GM12878 (cell line): ENCODE results near the gene CCDC17. TPM values are rescaled to one million over a fixed set of nuclear protein-coding genes. Genes with fewer than 3 reads are reported as not detected.
A peak's percentile ranks its signal among the peaks of the same experiment; 100 is the strongest.

ENCODE experiments used
- ATF7 ChIP-seq: fragments of 450-650 bp; IDR thresholded peaks from 2 replicates; pipeline ENCODE4 v1.6.1; 2016; ENCODE audit warnings: low read depth, mild to moderate bottlenecking
- BRCA1 ChIP-seq: IDR thresholded peaks from 2 replicates; pipeline ENCODE4 v1.6.1; 2011; ENCODE audit warnings: low read depth, low read length, improper control_type of control experiment
- CEBPB ChIP-seq, 2 experiments: fragments of 150-350 bp in 1 of 2; IDR thresholded peaks; 2 replicates each; pipeline ENCODE4 v1.6.1; 2012 to 2014; ENCODE audit warnings: low read depth in 2 of 2, low read length in 2 of 2, borderline replicate concordance in 1 of 2, inconsistent platforms in 1 of 2
- CTCF ChIP-seq, 3 experiments: IDR thresholded peaks in 2 of 3; conservative IDR thresholded peaks in 1 of 3; 2 replicates each; pipeline ENCODE4 v1.5.1; 2011; ENCODE audit warnings: low read depth in 3 of 3, low read length in 3 of 3, mild to moderate bottlenecking in 3 of 3, control low read depth in 2 of 3, moderate library complexity in 2 of 3, inconsistent platforms in 1 of 3, mixed read lengths in 1 of 3; ENCODE audit not compliant: control insufficient read depth in 2 of 3, insufficient read depth in 1 of 3; ENCODE audit errors: extremely low read depth in 1 of 3
- ESRRA ChIP-seq: IDR thresholded peaks from 2 replicates; pipeline ENCODE4 v1.6.1; 2012; ENCODE audit warnings: mild to moderate bottlenecking, low read length, improper control_type of control experiment
- EZH2 ChIP-seq: IDR thresholded peaks from 2 replicates; pipeline ENCODE4 v1.6.1; 2012; ENCODE audit warnings: low read depth, mild to moderate bottlenecking, control low read depth, inconsistent platforms, low read length, borderline replicate concordance; ENCODE audit not compliant: control insufficient read depth
- IRF5 ChIP-seq: fragments of 450-650 bp; IDR thresholded peaks from 2 replicates; pipeline ENCODE4 v1.6.1; 2017; ENCODE audit warnings: borderline replicate concordance
- JUNB ChIP-seq: IDR thresholded peaks from 2 replicates; pipeline ENCODE4 v1.6.1; 2016; ENCODE audit warnings: antibody characterized with exemption, mild to moderate bottlenecking
- MTA3 ChIP-seq: IDR thresholded peaks from 2 replicates; pipeline ENCODE4 v1.6.1; 2012; ENCODE audit warnings: low read length, inconsistent platforms, borderline replicate concordance
- NFIC ChIP-seq: IDR thresholded peaks from 2 replicates; pipeline ENCODE4 v1.6.1; 2012; ENCODE audit warnings: low read depth, mild to moderate bottlenecking, inconsistent platforms, low read length, moderate library complexity
- NFXL1 ChIP-seq: fragments of 450-650 bp; IDR thresholded peaks from 2 replicates; pipeline ENCODE4 v1.6.1; 2017; ENCODE audit warnings: antibody characterized with exemption, mild to moderate bottlenecking, borderline replicate concordance
- RUNX3 ChIP-seq: IDR thresholded peaks from 2 replicates; pipeline ENCODE4 v1.6.1; 2012; ENCODE audit warnings: low read length, inconsistent platforms
- SMAD5 ChIP-seq: IDR thresholded peaks from 2 replicates; pipeline ENCODE4 v1.6.1; 2016; ENCODE audit warnings: antibody characterized with exemption, low read depth
- SRF ChIP-seq, 2 experiments: IDR thresholded peaks; 2 replicates each; pipeline ENCODE4 v1.6.1; 2011; ENCODE audit warnings: low read depth in 2 of 2, low read length in 2 of 2, mild to moderate bottlenecking in 1 of 2, moderate library complexity in 1 of 2
- TBL1XR1 ChIP-seq: IDR thresholded peaks from 2 replicates; pipeline ENCODE4 v1.6.1; 2012; ENCODE audit warnings: low read depth, low read length, improper control_type of control experiment
- ZNF592 ChIP-seq: fragments of 450-650 bp; IDR thresholded peaks from 2 replicates; pipeline ENCODE4 v1.6.1; 2017; ENCODE audit warnings: mild to moderate bottlenecking, moderate library complexity
- ZNF622 ChIP-seq: fragments of 450-650 bp; IDR thresholded peaks from 2 replicates; pipeline ENCODE4 v1.6.1; 2017; ENCODE audit warnings: mild to moderate bottlenecking, inconsistent platforms
- ZNF687 ChIP-seq: fragments of 450-650 bp; IDR thresholded peaks from 2 replicates; pipeline ENCODE4 v1.6.1; 2017; ENCODE audit warnings: mild to moderate bottlenecking, moderate library complexity
- polyA plus RNA-seq, 11 experiments: library from polyadenylated mRNA; depleted of rRNA in 4 of 11; unstranded in 6 of 11; stranded (reverse) in 5 of 11; fragments of >200 nt; fragmentation: Nextera tagmentation in 4 of 11; fragmentation: Illumina TruSeq in 1 of 11; extraction: Ambion mirVana in 4 of 11; extraction: Trizol in 1 of 11; gene quantifications; 1 replicate in 1 of 11; 2 replicates in 10 of 11; pipeline versions ENCODE4 v1.2.1 to v1.2.3, GENCODE V29; 2011 to 2016; ENCODE audit warnings: inconsistent platforms in 2 of 11, missing spikeins in 2 of 11, low read depth in 1 of 11
- total RNA-seq, 4 experiments: library from RNA; depleted of rRNA in 3 of 4; stranded (reverse); fragments of >200 nt in 3 of 4; fragmentation: Illumina TruSeq in 1 of 4; extraction: Trizol in 1 of 4; gene quantifications; 2 replicates each; pipeline versions ENCODE4 v1.2.1 to v1.2.3, GENCODE V29; 2013 to 2021

The CCDC17 gene
- total and polyA plus RNA-seq, 10 of the 15 experiments (the other 5 are each of a cell fraction or from before 2014, with no cell fraction given) = 0.15 to 1.9 (median 0.69) TPM

GRCh38 chr1:45583666-45584350 is 40.0 kb downstream of the CCDC17 start, which contains the start of gene NASP (continued):
- TF ChIP-seq ZNF687 (peak; percentile 78), ZNF622 (no peak), CTCF (IDR thresholded peaks at IDR 0.05 in 2 of 3, conservative IDR thresholded peaks at IDR 0.05 in 1 of 3; ENCODE audit: control insufficient read depth in 2 of 3, extremely low read depth in 1 of 3, insufficient read depth in 1 of 3, low read depth in 3 of 3, low read length in 3 of 3) (0 out of 6 replicates have a peak, but pooled peaks of 1 of the 3 experiments have one; percentile 2), ZNF592 (no peak), SRF (IDR thresholded peaks at IDR 0.05; ENCODE audit: low read depth in 2 of 2, low read length in 2 of 2) (0 out of 4 replicates have a peak, but pooled peaks of 1 of the 2 experiments have one; percentile 8), BRCA1 (no peak), EZH2 (no peak), NFIC (no peak), JUNB (no peak), NFXL1 (no peak), IRF5 (no peak), MTA3 (no peak; the same call in 1 of the 2 replicates), SMAD5 (peak; percentile 98), CEBPB (IDR thresholded peaks at IDR 0.05; ENCODE audit: borderline replicate concordance in 1 of 2, low read depth in 2 of 2, low read length in 2 of 2) (no peak), ATF7 (no peak), RUNX3 (peak; percentile 40), TBL1XR1 (no peak), ESRRA (no peak)
